Measurements from ENCODE around the gene LTB.

The LTB gene

DNA sequence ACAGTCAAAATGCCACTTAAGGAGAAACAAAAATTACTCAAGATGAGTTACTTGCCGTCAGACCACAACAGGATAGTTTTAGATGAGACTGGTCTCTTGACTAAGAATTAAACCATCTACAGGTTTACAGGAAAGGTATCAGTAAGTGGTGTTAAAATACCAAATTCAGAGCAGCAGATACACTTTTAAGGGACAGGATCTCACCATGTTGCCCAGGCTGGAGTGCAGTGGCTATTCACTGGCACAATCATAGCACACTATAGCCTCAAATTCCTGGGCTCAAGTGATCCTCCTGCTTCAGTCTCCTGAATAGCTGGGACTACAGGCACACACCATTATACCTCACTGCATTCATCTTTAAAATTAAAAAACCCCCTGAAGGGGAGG, 48.8 kb downstream of the LTB start:
- no peak for DNase-seq (ENCODE audit: low spot score)
- no peak overlapping the region for H3K27ac ChIP-seq
- POLR2A ChIA-PET (ENCODE audit: low non-redundant PET), result no interaction called here
- CTCF ChIA-PET, result no interaction called here
- TF ChIP-seq, protein P1, sequence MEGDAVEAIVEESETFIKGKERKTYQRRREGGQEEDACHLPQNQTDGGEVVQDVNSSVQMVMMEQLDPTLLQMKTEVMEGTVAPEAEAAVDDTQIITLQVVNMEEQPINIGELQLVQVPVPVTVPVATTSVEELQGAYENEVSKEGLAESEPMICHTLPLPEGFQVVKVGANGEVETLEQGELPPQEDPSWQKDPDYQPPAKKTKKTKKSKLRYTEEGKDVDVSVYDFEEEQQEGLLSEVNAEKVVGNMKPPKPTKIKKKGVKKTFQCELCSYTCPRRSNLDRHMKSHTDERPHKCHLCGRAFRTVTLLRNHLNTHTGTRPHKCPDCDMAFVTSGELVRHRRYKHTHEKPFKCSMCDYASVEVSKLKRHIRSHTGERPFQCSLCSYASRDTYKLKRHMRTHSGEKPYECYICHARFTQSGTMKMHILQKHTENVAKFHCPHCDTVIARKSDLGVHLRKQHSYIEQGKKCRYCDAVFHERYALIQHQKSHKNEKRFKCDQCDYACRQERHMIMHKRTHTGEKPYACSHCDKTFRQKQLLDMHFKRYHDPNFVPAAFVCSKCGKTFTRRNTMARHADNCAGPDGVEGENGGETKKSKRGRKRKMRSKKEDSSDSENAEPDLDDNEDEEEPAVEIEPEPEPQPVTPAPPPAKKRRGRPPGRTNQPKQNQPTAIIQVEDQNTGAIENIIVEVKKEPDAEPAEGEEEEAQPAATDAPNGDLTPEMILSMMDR (conservative IDR thresholded peaks at IDR 0.05; ENCODE audit: low read depth), result no peak

DNA sequence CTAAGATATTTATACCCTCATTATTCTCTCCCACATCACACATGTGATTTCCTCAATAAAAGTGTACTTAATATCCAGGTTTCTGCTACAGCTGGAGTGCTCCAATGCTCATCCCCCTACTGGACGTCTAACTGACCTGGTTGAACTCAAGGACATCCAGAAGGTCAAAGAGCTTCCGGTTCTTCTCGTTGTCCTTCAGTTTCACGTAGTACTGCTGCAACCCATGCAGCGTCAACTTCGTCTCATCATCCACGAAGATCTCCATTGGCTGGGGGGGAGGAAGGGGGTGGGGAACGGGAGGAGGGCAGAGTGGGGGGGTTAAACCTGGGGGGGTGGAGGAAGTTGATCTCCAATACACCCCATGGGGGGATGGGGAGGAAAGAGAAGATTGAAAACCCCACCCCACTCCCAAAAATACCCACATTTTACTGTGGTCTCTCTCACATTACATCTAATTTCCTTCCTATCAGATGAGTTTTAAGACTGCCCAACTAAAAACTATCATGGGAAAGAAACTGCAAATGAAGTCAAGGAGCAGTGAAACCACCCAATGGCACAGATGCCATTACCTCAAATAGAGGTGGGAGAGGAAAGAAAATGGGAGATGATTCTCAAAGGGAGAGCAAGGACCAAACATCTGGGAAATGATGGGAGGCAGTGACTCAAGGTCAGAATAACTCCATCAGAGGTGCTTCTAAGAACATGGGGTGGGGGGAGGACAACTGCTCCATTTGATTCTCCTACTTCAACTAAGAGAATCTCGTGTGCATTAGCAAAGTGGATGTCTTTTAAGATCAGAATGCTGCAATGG, 49.4 kb downstream of the LTB start:
- DNase-seq (ENCODE audit: low spot score), result no peak
- H3K27ac ChIP-seq, result no peak overlapping the region
- ChIA-PET POLR2A (ENCODE audit: low non-redundant PET) (no interaction called here), CTCF (interaction anchor here (0.5 to 0.6 kb wide), 2 partner anchors 9 to 69 kb away, joined by 3 read pairs; partner anchors contain the start of gene DDX39B)
- TF ChIP-seq, protein P1 (conservative IDR thresholded peaks at IDR 0.05; ENCODE audit: low read depth), result no peak

DNA sequence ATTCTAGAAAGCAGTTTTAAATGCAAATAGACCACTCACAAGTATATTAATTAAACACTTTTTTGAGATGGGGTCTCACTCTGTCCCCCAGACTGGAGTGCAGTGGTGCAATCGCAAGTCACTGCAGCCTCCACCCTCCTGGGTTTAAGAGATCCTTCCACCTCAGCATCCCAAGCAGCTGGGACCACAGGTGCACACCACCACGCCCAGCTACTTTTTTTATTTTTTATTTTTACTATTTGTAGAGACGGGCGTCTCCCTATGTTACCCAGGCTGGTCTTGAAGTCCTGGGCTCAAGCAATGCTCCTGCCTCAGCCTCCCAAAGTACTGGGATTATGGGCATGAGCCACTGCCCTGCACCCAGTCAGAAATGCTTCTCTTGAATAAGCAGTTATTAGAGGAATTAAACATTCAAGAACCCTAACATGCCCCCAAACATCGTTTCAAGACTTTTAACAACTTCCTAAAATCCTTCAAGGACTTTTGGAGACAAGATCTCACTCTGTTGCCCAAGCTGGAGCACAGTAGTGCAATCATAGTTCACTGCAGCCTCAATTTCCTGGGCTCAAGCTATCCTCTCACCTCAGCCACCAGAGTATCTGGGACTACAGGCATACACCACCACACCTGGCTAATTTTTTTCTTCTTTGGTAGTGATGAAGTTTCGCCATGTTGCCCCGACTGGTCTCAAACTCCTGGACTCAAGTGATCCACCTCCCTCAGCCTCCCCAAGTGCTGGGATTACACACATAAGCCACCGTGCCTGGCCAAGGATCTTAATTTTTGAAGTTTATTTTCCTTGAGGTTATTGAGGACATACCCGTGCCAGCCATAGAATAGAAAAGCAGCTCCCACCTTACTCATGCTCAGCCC, 50.2 kb downstream of the LTB start:
- TF ChIP-seq, protein P1 (conservative IDR thresholded peaks at IDR 0.05; ENCODE audit: low read depth), result no peak
- H3K27ac ChIP-seq, result no peak overlapping the region
- CTCF ChIA-PET, result interaction anchor here (0.5 to 0.6 kb wide), 3 partner anchors 10 to 68 kb away, joined by 3 to 5 read pairs (median 3); partner anchors contain the start of gene DDX39B
- DNase-seq (ENCODE audit: low spot score), result no peak
- POLR2A ChIA-PET (ENCODE audit: low non-redundant PET), result no interaction called here

DNA sequence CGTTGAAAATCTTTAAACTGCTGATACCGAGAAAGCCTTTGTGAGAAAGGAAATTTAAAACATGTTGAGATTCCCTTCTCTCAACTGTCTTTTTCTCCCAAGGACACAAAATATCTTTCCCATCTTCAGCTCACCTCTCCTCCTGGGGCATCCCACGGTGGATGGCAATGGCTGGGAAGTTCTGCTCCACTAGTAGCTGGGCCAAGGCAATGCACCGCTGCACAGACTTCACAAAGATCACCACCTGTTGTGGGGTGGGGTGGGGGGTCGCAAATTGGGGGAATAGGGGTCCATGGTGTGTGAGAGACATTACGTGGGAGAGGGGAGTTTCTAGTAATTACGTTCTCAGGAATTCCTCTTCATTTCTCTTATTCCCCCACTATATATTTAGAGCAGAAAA, 51.1 kb downstream of the LTB start:
- POLR2A ChIA-PET (ENCODE audit: low non-redundant PET), result interaction anchor here (0.5 kb wide), 1 partner anchor 141 kb away, joined by 3 read pairs; no protein-coding TSS in a partner anchor
- DNase-seq (ENCODE audit: low spot score), result no peak
- TF ChIP-seq, protein P1 (conservative IDR thresholded peaks at IDR 0.05; ENCODE audit: low read depth), result no peak
- no peak overlapping the region for H3K27ac ChIP-seq
- CTCF ChIA-PET, result interaction anchor here (0.6 kb wide), 1 partner anchor 9 kb away, joined by 5 read pairs; no protein-coding TSS in a partner anchor

DNA sequence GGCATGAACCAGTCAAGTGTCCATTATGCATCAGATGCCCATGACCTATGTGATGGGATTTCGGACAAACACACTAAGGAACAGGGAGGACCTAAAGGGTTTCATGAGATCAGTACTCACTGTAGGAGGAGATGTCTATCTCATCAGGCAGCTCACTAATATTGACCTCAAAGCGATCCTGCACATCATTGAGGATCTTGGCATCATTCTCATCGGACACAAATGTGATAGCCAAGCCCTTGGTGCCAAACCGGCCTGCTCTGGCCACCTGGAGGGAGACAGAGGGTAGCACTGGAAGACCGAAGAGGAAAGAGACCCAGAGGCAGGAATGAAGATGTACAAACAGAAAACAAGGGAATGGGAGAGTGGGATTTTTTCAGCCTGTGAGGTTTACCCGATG, 51.6 kb downstream of the LTB start:
- DNase-seq (ENCODE audit: low spot score), result no peak
- no peak overlapping the region for H3K27ac ChIP-seq
- POLR2A ChIA-PET (ENCODE audit: low non-redundant PET), result interaction anchor here (0.5 kb wide), 1 partner anchor 141 kb away, joined by 3 read pairs; no protein-coding TSS in a partner anchor
- CTCF ChIA-PET, result no interaction called here
- TF ChIP-seq, protein P1 (conservative IDR thresholded peaks at IDR 0.05; ENCODE audit: low read depth), result no peak

Data from RWPE1 (cell line).